H9 (cell line): ENCODE data around the gene TMTC2. TPM values are rescaled to one million over a fixed set of nuclear protein-coding genes. Genes with fewer than 3 reads are reported as not detected.

ENCODE experiments used
- DNase-seq: peaks from one replicate; pipeline ENCODE4 v3.0.0-alpha.2; 2017
- H2AFZ ChIP-seq: one replicate; pipeline ENCODE4 v1.6.1; 2013; ENCODE audit warnings: mild to moderate bottlenecking, low read length, control low read depth, moderate library complexity
- H2AK5ac ChIP-seq: 2 replicates; pipeline ENCODE4 v1.6.1; 2013; ENCODE audit warnings: low read length, control low read depth, mixed read lengths; ENCODE audit not compliant: insufficient read length
- H2BK120ac ChIP-seq: one replicate; pipeline ENCODE4 v1.6.1; 2013; ENCODE audit warnings: low read depth, mild to moderate bottlenecking, low read length, control low read depth, inconsistent platforms; ENCODE audit not compliant: poor library complexity, severe bottlenecking
- H2BK12ac ChIP-seq: 2 replicates; pipeline ENCODE4 v1.6.1; 2013; ENCODE audit warnings: low read length, control low read depth, mixed read lengths, low read depth; ENCODE audit not compliant: insufficient read length
- H2BK15ac ChIP-seq: 2 replicates; pipeline ENCODE4 v1.6.1; 2013; ENCODE audit warnings: low read depth, low read length, control low read depth
- H2BK20ac ChIP-seq: one replicate; pipeline ENCODE4 v1.6.1; 2013; ENCODE audit warnings: low read depth, mild to moderate bottlenecking, low read length, control low read depth, inconsistent platforms; ENCODE audit not compliant: poor library complexity, severe bottlenecking
- H2BK5ac ChIP-seq: 2 replicates; pipeline ENCODE4 v1.6.1; 2013; ENCODE audit warnings: low read length, control low read depth, mixed read lengths; ENCODE audit not compliant: insufficient read length
- H3K14ac ChIP-seq: 2 replicates; pipeline ENCODE4 v1.6.1; 2013; ENCODE audit warnings: low read length, control low read depth; ENCODE audit not compliant: insufficient read depth
- H3K18ac ChIP-seq: 2 replicates; pipeline ENCODE4 v1.6.1; 2013; ENCODE audit warnings: low read depth, mild to moderate bottlenecking, mixed read lengths, low read length, control low read depth; ENCODE audit not compliant: insufficient read length
- H3K23ac ChIP-seq: 2 replicates; pipeline ENCODE4 v1.6.1; 2013; ENCODE audit warnings: low read length, control low read depth, mixed read lengths, low read depth; ENCODE audit not compliant: insufficient read length
- H3K23me2 ChIP-seq: 2 replicates; pipeline ENCODE4 v1.6.1; 2013; ENCODE audit warnings: low read depth, mild to moderate bottlenecking, mixed read lengths, low read length, control low read depth; ENCODE audit not compliant: insufficient read length, poor library complexity, severe bottlenecking
- H3K27ac ChIP-seq: 2 replicates; pipeline ENCODE4 v1.5.1; 2013; ENCODE audit warnings: low read length, control low read depth, mixed read lengths, low read depth; ENCODE audit not compliant: insufficient read length
- H3K27me3 ChIP-seq: 2 replicates; pipeline ENCODE4 v1.6.1; 2013; ENCODE audit warnings: low read length, control low read depth, inconsistent platforms; ENCODE audit not compliant: insufficient read depth
- H3K4ac ChIP-seq: 2 replicates; pipeline ENCODE4 v1.6.1; 2013; ENCODE audit warnings: low read depth, mild to moderate bottlenecking, control low read depth, inconsistent platforms, low read length, moderate library complexity
- H3K4me1 ChIP-seq: 2 replicates; pipeline ENCODE4 v1.6.1; 2013; ENCODE audit warnings: low read length, control low read depth, inconsistent platforms; ENCODE audit not compliant: insufficient read depth
- H3K4me2 ChIP-seq: 2 replicates; pipeline ENCODE4 v1.6.1; 2013; ENCODE audit warnings: low read length, control low read depth, mixed read lengths; ENCODE audit not compliant: insufficient read length, insufficient read depth
- H3K56ac ChIP-seq: 2 replicates; pipeline ENCODE4 v1.6.1; 2013; ENCODE audit warnings: low read depth, mild to moderate bottlenecking, mixed read lengths, low read length, control low read depth; ENCODE audit not compliant: insufficient read length
- H3K79me1 ChIP-seq: 2 replicates; pipeline ENCODE4 v1.6.1; 2013; ENCODE audit warnings: low read depth, mild to moderate bottlenecking, moderate library complexity, low read length, control low read depth, inconsistent platforms; ENCODE audit not compliant: insufficient read depth, poor library complexity, severe bottlenecking
- H3K79me2 ChIP-seq: 2 replicates; pipeline ENCODE4 v1.6.1; 2013; ENCODE audit warnings: low read length, control low read depth, inconsistent platforms; ENCODE audit not compliant: insufficient read depth
- H3K9ac ChIP-seq: 2 replicates; pipeline ENCODE4 v1.6.1; 2013; ENCODE audit warnings: low read length, control low read depth, mixed read lengths; ENCODE audit not compliant: insufficient read length; ENCODE audit errors: extremely low read depth
- H3K9me3 ChIP-seq: one replicate; pipeline ENCODE4 v1.6.1; 2013; ENCODE audit warnings: low read depth, low read length, inconsistent platforms; ENCODE audit not compliant: control insufficient read depth
- H3T11ph ChIP-seq: one replicate; pipeline ENCODE4 v1.6.1; 2013; ENCODE audit warnings: mild to moderate bottlenecking, low read length, control low read depth, inconsistent platforms
- H4K20me1 ChIP-seq: one replicate; pipeline ENCODE4 v1.6.1; 2013; ENCODE audit not compliant: control insufficient read depth, insufficient read length, insufficient read depth
- H4K5ac ChIP-seq: 2 replicates; pipeline ENCODE4 v1.6.1; 2013; ENCODE audit warnings: low read depth, mild to moderate bottlenecking, mixed read lengths, low read length, control low read depth; ENCODE audit not compliant: insufficient read length
- H4K8ac ChIP-seq: replicated peaks from 2 replicates; pipeline ENCODE4 v1.6.1; 2013; ENCODE audit warnings: low read length, control low read depth, mixed read lengths, low read depth; ENCODE audit not compliant: insufficient read length
- H4K91ac ChIP-seq: 2 replicates; pipeline ENCODE4 v1.6.1; 2013; ENCODE audit warnings: low read depth, mild to moderate bottlenecking, moderate library complexity, mixed read lengths, low read length, control low read depth; ENCODE audit not compliant: insufficient read length
- H3K27ac Mint-ChIP-seq, 3 experiments: 2 replicates in 2 of 3; 3 replicates in 1 of 3; pipeline ENCODE4 v1.8.0; 2020 to 2021; ENCODE audit warnings: mixed read lengths in 3 of 3, mild to moderate bottlenecking in 1 of 3, moderate library complexity in 1 of 3
- H3K27me3 Mint-ChIP-seq: 2 replicates; pipeline ENCODE4 v1.8.0; 2021; ENCODE audit warnings: low read depth, mild to moderate bottlenecking, moderate library complexity, mixed read lengths
- H3K36me3 Mint-ChIP-seq, 3 experiments: 2 replicates in 2 of 3; 3 replicates in 1 of 3; pipeline ENCODE4 v1.8.0; 2020 to 2021; ENCODE audit warnings: low read depth in 3 of 3, mixed read lengths in 3 of 3; ENCODE audit not compliant: insufficient read depth in 1 of 3
- H3K4me1 Mint-ChIP-seq, 2 experiments: 2 replicates each; pipeline ENCODE4 v1.8.0; 2020; ENCODE audit warnings: mixed read lengths in 2 of 2
- H3K4me3 Mint-ChIP-seq, 2 experiments: 2 replicates in 1 of 2; 3 replicates in 1 of 2; pipeline ENCODE4 v1.8.0; 2020 to 2021; ENCODE audit warnings: mild to moderate bottlenecking in 2 of 2, mixed read lengths in 2 of 2, moderate library complexity in 1 of 2
- H3K9me3 Mint-ChIP-seq, 2 experiments: 2 replicates in 1 of 2; 3 replicates in 1 of 2; pipeline ENCODE4 v1.8.0; 2020; ENCODE audit warnings: mild to moderate bottlenecking in 2 of 2, mixed read lengths in 2 of 2, moderate library complexity in 1 of 2
- WGBS: extraction: QIAGEN DNeasy Blood & Tissue Kit; methylation state at CpG from one replicate; pipeline ENCODE4 v1.1.7; 2013; ENCODE audit warnings: missing lambda C conversion rate, low lambda C conversion rate, mixed read lengths; ENCODE audit not compliant: insufficient read length; ENCODE audit errors: extremely low coverage; 5-methylcytosine and 5-hydroxymethylcytosine counted together
- total RNA-seq: library from RNA; stranded (reverse); gene quantifications from 2 replicates; pipeline ENCODE4 v1.2.1, GENCODE V29; 2021
- TF ChIP-seq, protein P1 (sequence below): fragments of 200-600 bp; sonication (generic); conservative IDR thresholded peaks from 3 replicates; pipeline ENCODE4 v1.8.0; 2021; ENCODE audit warnings: antibody characterized with exemption, mild to moderate bottlenecking

TMTC2 gene
- total RNA-seq, 1 experiment from 2014 or later: 3.1 TPM

DNA sequence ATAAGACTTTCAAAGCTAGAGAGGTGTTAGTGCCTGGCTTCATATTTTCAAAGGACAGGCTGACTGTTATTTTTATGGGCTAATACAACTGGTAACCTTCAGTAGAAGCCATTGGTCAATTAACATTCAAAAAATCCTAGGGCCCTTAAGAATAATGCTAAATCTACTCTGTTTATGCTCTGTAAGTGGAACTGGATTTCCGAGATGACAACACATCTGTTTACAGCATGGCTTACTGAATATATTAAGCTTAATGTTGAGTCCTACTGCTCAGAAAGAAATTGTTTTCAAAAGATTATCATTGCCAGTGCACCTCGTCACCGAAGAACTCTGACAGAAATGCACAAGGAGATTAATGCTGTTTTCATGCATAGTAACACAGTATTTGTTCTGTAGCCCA is 239.9 kb downstream of the TMTC2 start:
- H3K23ac ChIP-seq: no peak overlapping the region
- no peaks in the 10 kb centered on the region for H4K20me1 ChIP-seq
- no peak overlapping the region for H3K4ac ChIP-seq
- H3K23me2 ChIP-seq: no peaks in the 10 kb centered on the region
- WGBS: no CpG with 5 or more reads among the region's 3 CpGs
- H4K91ac ChIP-seq: no peak overlapping the region
- no peak overlapping the region for H3K56ac ChIP-seq
- no peak overlapping the region for H3K27ac ChIP-seq
- no peaks in the 10 kb centered on the region for H3K9me3 ChIP-seq
- no peak overlapping the region for H3K14ac ChIP-seq
- H2BK120ac ChIP-seq: no peak overlapping the region
- H3K36me3 Mint-ChIP-seq: no peaks in the 10 kb centered on the region
- TF ChIP-seq, protein P1, sequence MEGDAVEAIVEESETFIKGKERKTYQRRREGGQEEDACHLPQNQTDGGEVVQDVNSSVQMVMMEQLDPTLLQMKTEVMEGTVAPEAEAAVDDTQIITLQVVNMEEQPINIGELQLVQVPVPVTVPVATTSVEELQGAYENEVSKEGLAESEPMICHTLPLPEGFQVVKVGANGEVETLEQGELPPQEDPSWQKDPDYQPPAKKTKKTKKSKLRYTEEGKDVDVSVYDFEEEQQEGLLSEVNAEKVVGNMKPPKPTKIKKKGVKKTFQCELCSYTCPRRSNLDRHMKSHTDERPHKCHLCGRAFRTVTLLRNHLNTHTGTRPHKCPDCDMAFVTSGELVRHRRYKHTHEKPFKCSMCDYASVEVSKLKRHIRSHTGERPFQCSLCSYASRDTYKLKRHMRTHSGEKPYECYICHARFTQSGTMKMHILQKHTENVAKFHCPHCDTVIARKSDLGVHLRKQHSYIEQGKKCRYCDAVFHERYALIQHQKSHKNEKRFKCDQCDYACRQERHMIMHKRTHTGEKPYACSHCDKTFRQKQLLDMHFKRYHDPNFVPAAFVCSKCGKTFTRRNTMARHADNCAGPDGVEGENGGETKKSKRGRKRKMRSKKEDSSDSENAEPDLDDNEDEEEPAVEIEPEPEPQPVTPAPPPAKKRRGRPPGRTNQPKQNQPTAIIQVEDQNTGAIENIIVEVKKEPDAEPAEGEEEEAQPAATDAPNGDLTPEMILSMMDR: no peak
- no peak overlapping the region for H2BK15ac ChIP-seq
- no peak overlapping the region for H3K18ac ChIP-seq
- no peak overlapping the region for H4K8ac ChIP-seq
- H3K27ac Mint-ChIP-seq: no peak overlapping the region
- H3K27me3 Mint-ChIP-seq: no peaks in the 10 kb centered on the region
- no peaks in the 10 kb centered on the region for H3K27me3 ChIP-seq
- H2BK12ac ChIP-seq: no peak overlapping the region
- no peaks in the 10 kb centered on the region for H3K79me2 ChIP-seq
- no peak overlapping the region for H3K4me2 ChIP-seq
- no peak overlapping the region for H4K5ac ChIP-seq
- H3K79me1 ChIP-seq: no peaks in the 10 kb centered on the region
- H3K9me3 Mint-ChIP-seq: no peaks in the 10 kb centered on the region
- peaks cover 14 to 21% of the 10 kb centered on the region in 2 experiments for H3K4me1 Mint-ChIP-seq
- H2BK20ac ChIP-seq: no peak overlapping the region
- no peak overlapping the region for H3K9ac ChIP-seq
- H3K4me1 ChIP-seq: no peaks in the 10 kb centered on the region; the same call in 1 of the 2 replicates
- no peak overlapping the region for H3T11ph ChIP-seq
- H2AFZ ChIP-seq: no peak overlapping the region
- H3K4me3 Mint-ChIP-seq: no peak overlapping the region
- no peak overlapping the region for H2AK5ac ChIP-seq
- DNase-seq: no peak
- no peak overlapping the region for H2BK5ac ChIP-seq
